ENCODE results near the gene PLD4.
"Not testable (repeated sequence)": the region's sequence is repeated elsewhere in the genome, so short reads cannot be mapped to it uniquely, and the experiment has no call there.

The PLD4 gene

GRCh38 chr14:104897330-104898194, 27.1 kb upstream of the PLD4 start:
- no peak overlapping the region for H3K4me3 ChIP-seq (ENCODE audit: low read depth, low read length)
- TF ChIP-seq CTCF (IDR thresholded peaks at IDR 0.05; ENCODE audit: low read depth, low read length): no peak

GRCh38 chr14:104898195-104898558, 26.5 kb upstream of the PLD4 start:
- no peak for TF ChIP-seq CTCF (IDR thresholded peaks at IDR 0.05; ENCODE audit: low read depth, low read length)
- H3K4me3 ChIP-seq (ENCODE audit: low read depth, low read length): no peak overlapping the region

GRCh38 chr14:104898870-104899510, 25.7 kb upstream of the PLD4 start:
- TF ChIP-seq CTCF (IDR thresholded peaks at IDR 0.05; ENCODE audit: low read depth, low read length): no peak
- H3K4me3 ChIP-seq (ENCODE audit: low read depth, low read length): no peak overlapping the region

GRCh38 chr14:104899781-104900180, 24.9 kb upstream of the PLD4 start:
- TF ChIP-seq CTCF (IDR thresholded peaks at IDR 0.05; ENCODE audit: low read depth, low read length): no peak
- no peak overlapping the region for H3K4me3 ChIP-seq (ENCODE audit: low read depth, low read length)

GRCh38 chr14:104900639-104901512, 23.8 kb upstream of the PLD4 start:
- no peak for TF ChIP-seq CTCF (IDR thresholded peaks at IDR 0.05; ENCODE audit: low read depth, low read length)
- H3K4me3 ChIP-seq (ENCODE audit: low read depth, low read length): no peak overlapping the region

- no peak for TF ChIP-seq CTCF (IDR thresholded peaks at IDR 0.05; ENCODE audit: low read depth, low read length)
- no peak overlapping the region for H3K4me3 ChIP-seq (ENCODE audit: low read depth, low read length)
Measured at GRCh38 chr14:104903990-104904389, 20.7 kb upstream of the PLD4 start.

- H3K4me3 ChIP-seq (ENCODE audit: low read depth, low read length): not testable (repeated sequence)
Measured at GRCh38 chr14:104904650-104905578, 19.8 kb upstream of the PLD4 start.

- not testable (repeated sequence) for H3K4me3 ChIP-seq (ENCODE audit: low read depth, low read length)
Measured at GRCh38 chr14:104905579-104905933, 19.1 kb upstream of the PLD4 start.
